ENCODE results near the gene RAD54L.
"Not testable (repeated sequence)": the region's sequence is repeated elsewhere in the genome, so short reads cannot be mapped to it uniquely, and the experiment has no call there.

Gene RAD54L

GRCh38 chr1:46319960-46320914 is 72.7 kb downstream of the RAD54L start:
- not testable (repeated sequence) for DNase-seq (ENCODE audit: low spot score)

- not testable (repeated sequence) for DNase-seq (ENCODE audit: low spot score)
Observed at GRCh38 chr1:46322191-46322590, 74.6 kb downstream of the RAD54L start.

- not testable (repeated sequence) for DNase-seq (ENCODE audit: low spot score)
Observed at GRCh38 chr1:46325285-46326076, 77.9 kb downstream of the RAD54L start.

All from iPS-NIHi11 (cell line).